HG03378 (cell line): ENCODE measurements around the gene TMPRSS11A.

ENCODE experiments used
- ATAC-seq: cut with Tn5 transposase; IDR thresholded peaks from one replicate; pipeline ENCODE4 v1.9.1; 2021; ENCODE audit warnings: mild to moderate bottlenecking, moderate library complexity; ENCODE audit not compliant: unreplicated experiment

The TMPRSS11A gene

GRCh38 chr4:67874986-67875385, 88.3 kb downstream of the TMPRSS11A start:
- no peak for ATAC-seq

DNA sequence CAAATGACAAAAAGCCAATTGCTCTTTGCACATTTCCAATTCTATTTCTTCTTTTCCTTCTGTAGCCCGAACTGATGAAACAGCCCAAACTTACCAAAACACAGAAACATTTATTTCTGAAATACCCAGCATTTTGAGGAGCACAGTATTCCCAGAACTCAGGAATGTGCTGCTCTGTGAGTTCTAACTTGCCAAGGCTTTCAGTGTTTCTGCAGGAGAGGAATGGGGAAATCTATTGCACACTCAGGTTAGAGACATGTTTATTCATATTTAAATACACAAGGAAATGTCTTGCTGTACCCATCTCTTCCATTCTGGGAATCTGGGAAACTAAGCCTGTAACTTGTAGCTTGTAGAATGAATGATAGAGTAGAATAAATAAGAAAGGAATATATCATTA, 90.2 kb downstream of the TMPRSS11A start:
- no peak for ATAC-seq

GRCh38 chr4:67871867-67872266, 91.4 kb downstream of the TMPRSS11A start:
- ATAC-seq, result peak; percentile 93

DNA sequence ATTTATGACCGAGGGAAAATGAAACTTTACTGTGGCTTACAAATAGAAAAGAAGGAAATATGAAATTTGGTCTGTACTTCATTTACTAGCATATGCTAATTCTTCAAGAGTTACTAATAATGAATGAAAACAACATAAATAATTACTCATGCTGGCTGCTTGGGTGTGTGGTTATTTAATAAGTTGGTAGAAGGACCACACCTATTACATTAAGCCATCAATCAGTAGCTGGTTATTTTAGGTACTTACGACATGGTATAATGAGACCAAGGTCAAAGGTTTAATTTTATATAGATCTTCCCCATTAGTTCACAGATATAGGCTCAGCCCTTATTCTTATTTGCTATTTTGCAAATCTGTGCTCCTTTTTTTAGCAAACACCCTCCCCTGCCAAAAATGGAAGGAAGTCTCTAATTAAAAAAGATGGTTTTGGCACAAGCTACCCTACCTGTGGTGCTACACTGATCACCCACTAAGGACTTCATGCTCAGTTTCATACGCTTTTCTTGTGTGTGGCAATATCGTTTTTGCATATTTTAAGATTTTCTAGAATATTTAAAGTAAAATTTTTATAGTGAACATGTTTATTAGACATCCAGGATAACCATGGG, 93.6 kb downstream of the TMPRSS11A start:
- no peak for ATAC-seq

DNA sequence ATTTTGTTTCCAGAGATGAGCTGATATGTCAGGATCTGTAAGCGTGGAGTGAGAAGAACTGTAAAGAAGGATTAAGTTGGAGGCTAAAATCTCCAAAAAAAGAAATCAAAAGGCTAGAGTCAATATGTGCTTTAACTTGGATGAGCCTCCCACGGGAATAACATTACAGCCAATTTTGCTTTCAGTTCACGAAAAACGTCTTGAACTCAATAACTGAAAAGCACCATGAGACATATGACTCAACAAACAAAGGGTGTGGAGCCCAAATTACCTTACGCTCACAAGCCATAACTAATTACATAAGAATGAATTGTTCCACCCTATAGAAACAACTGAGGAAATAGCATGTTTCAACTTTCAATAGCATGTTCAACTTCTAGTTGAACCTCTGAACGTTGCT, 101.8 kb downstream of the TMPRSS11A start:
- ATAC-seq, result no peak
